ENCODE measurements around the gene DAPL1. TPM values are rescaled to one million over a fixed set of nuclear protein-coding genes. Genes with fewer than 3 reads are reported as not detected.

Gene DAPL1
- total RNA-seq, 1 donor from 2014 or later: not detected

GRCh38 chr2:158773121-158773520 lies 22.0 kb upstream of the DAPL1 start:
- intact Hi-C loops (cut with DNase I): no loop called here
- ATAC-seq: no peak

GRCh38 chr2:158774681-158775080 lies 20.4 kb upstream of the DAPL1 start:
- intact Hi-C loops (cut with DNase I): no loop called here
- H3K9me3 ChIP-seq: no peaks in the 10 kb centered on the region

More at GRCh38 chr2:158773121-158773520, 22.0 kb upstream of the DAPL1 start:
- Histone ChIP-seq H3K27ac (no peak overlapping the region), H3K4me1 (no peaks in the 10 kb centered on the region), H3K9me3 (no peaks in the 10 kb centered on the region), H3K36me3 (no peaks in the 10 kb centered on the region), H3K4me3 (no peak overlapping the region), H3K27me3 (no peaks in the 10 kb centered on the region)
- DNase-seq: no peak
- no peak for TF ChIP-seq CTCF (IDR thresholded peaks at IDR 0.05)

GRCh38 chr2:158775273-158776027 lies 19.7 kb upstream of the DAPL1 start:
- H3K27me3 ChIP-seq: no peaks in the 10 kb centered on the region
- H3K4me3 ChIP-seq: no peak overlapping the region
- intact Hi-C loops (cut with DNase I): no loop called here
- H3K36me3 ChIP-seq: no peaks in the 10 kb centered on the region
- DNase-seq (no peak), ATAC-seq (no peak)
- H3K9me3 ChIP-seq: no peaks in the 10 kb centered on the region
- no peak overlapping the region for H3K27ac ChIP-seq
- H3K4me1 ChIP-seq: no peaks in the 10 kb centered on the region
- no peak for TF ChIP-seq CTCF (IDR thresholded peaks at IDR 0.05)

More at GRCh38 chr2:158774681-158775080, 20.4 kb upstream of the DAPL1 start:
- Histone ChIP-seq H3K27ac (no peak overlapping the region), H3K27me3 (no peaks in the 10 kb centered on the region), H3K4me1 (no peaks in the 10 kb centered on the region), H3K36me3 (no peaks in the 10 kb centered on the region), H3K4me3 (no peak overlapping the region)
- DNase-seq: no peak
- ATAC-seq: no peak
- TF ChIP-seq CTCF (IDR thresholded peaks at IDR 0.05): no peak

- DNase-seq: no peak
- Histone ChIP-seq H3K27ac (no peak overlapping the region), H3K4me1 (no peaks in the 10 kb centered on the region), H3K4me3 (no peak overlapping the region), H3K9me3 (no peaks in the 10 kb centered on the region), H3K27me3 (no peaks in the 10 kb centered on the region), H3K36me3 (no peaks in the 10 kb centered on the region)
- no peak for ATAC-seq
- TF ChIP-seq CTCF (IDR thresholded peaks at IDR 0.05): no peak
- intact Hi-C loops (cut with DNase I): no loop called here
Measured at GRCh38 chr2:158776231-158776630, 18.9 kb upstream of the DAPL1 start.

GRCh38 chr2:158777077-158777476 lies 18.0 kb upstream of the DAPL1 start:
- Histone ChIP-seq H3K9me3 (no peaks in the 10 kb centered on the region), H3K36me3 (no peaks in the 10 kb centered on the region), H3K4me3 (no peak overlapping the region), H3K27ac (no peak overlapping the region), H3K27me3 (no peaks in the 10 kb centered on the region), H3K4me1 (no peaks in the 10 kb centered on the region)
- no peak for TF ChIP-seq CTCF (IDR thresholded peaks at IDR 0.05)
- ATAC-seq: no peak
- intact Hi-C loops (cut with DNase I): no loop called here
- no peak for DNase-seq

All from upper lobe of right lung (tissue), 1 donor.